Activated CD8-positive, alpha-beta memory T cell treated with anti-CD3 and anti-CD28 coated beads, Interleukin-2, amount 10 ng/mL, durations not matched to agents 7 days and 5 days (primary cell): Measurements from ENCODE around the gene LDLRAD2. TPM values are rescaled to one million over a fixed set of nuclear protein-coding genes. Genes with fewer than 3 reads are reported as not detected.

Source experiments
- ATAC-seq: fragments of 150-1000 bp; cut with Tn5 transposase; one replicate; pipeline ENCODE4 v1.10.0; 2021; ENCODE audit warnings: moderate library complexity
- CTCF ChIA-PET: fragments of 350-600 bp; sonication (Branson Sonifier 250); formaldehyde crosslinking; loops from one replicate; lab custom pipeline; 2021; ENCODE audit warnings: antibody characterized with exemption; lab: Charles Lee
- DNase-seq: peaks from one replicate; pipeline ENCODE4 v3.0.0-alpha.2; 2020
- H3K27ac Mint-ChIP-seq: one replicate; pipeline ENCODE4 v1.8.0; 2021; ENCODE audit warnings: mild to moderate bottlenecking, mixed read lengths
- H3K27me3 Mint-ChIP-seq: one replicate; pipeline ENCODE4 v1.8.0; 2021; ENCODE audit warnings: mixed read lengths
- H3K36me3 Mint-ChIP-seq: one replicate; pipeline ENCODE4 v1.8.0; 2021; ENCODE audit warnings: mild to moderate bottlenecking, mixed read lengths
- H3K4me1 Mint-ChIP-seq: one replicate; pipeline ENCODE4 v1.8.0; 2021; ENCODE audit warnings: mixed read lengths
- H3K4me3 Mint-ChIP-seq: one replicate; pipeline ENCODE4 v1.8.0; 2021; ENCODE audit warnings: mild to moderate bottlenecking, moderate library complexity, mixed read lengths
- H3K9me3 Mint-ChIP-seq: one replicate; pipeline ENCODE4 v1.8.0; 2022; ENCODE audit warnings: low read depth, mixed read lengths
- total RNA-seq, 2 experiments: library from RNA; stranded (reverse); gene quantifications; one replicate each; pipeline ENCODE4 v1.2.3, GENCODE V29; 2021

Gene LDLRAD2
- total RNA-seq, 2 experiments from 2014 or later: not detected

- Mint-ChIP-seq H3K27me3 (no peaks in the 10 kb centered on the region), H3K36me3 (peaks cover 6% of the 10 kb centered on the region), H3K4me3 (no peak overlapping the region), H3K4me1 (peaks cover 20% of the 10 kb centered on the region), H3K27ac (no peak overlapping the region), H3K9me3 (peaks cover 9% of the 10 kb centered on the region)
- ATAC-seq (no peak), DNase-seq (no peak)
- CTCF ChIA-PET: no interaction called here
Observed at GRCh38 chr1:21794656-21795055, 17.4 kb upstream of the LDLRAD2 start.

- CTCF ChIA-PET: no interaction called here
Observed at GRCh38 chr1:21795075-21795474, 17.0 kb upstream of the LDLRAD2 start.

GRCh38 chr1:21799730-21800129, 12.3 kb upstream of the LDLRAD2 start:
- DNase-seq (no peak), ATAC-seq (no peak)
- Mint-ChIP-seq H3K27me3 (peaks cover 3% of the 10 kb centered on the region), H3K4me3 (no peak overlapping the region), H3K4me1 (peaks cover 4% of the 10 kb centered on the region), H3K9me3 (peaks cover 6% of the 10 kb centered on the region), H3K27ac (no peak overlapping the region), H3K36me3 (peaks cover 3% of the 10 kb centered on the region)
- CTCF ChIA-PET: interaction anchor here (0.7 kb wide), 1 partner anchor 296 kb away, joined by 3 read pairs; no protein-coding TSS in a partner anchor

More at GRCh38 chr1:21795075-21795474, 17.0 kb upstream of the LDLRAD2 start:
- no peak overlapping the region for H3K4me3 Mint-ChIP-seq
- peaks cover 16% of the 10 kb centered on the region for H3K4me1 Mint-ChIP-seq
- ATAC-seq (no peak), DNase-seq (no peak)
- no peak overlapping the region for H3K27ac Mint-ChIP-seq
- H3K27me3 Mint-ChIP-seq: no peaks in the 10 kb centered on the region
- peaks cover 9% of the 10 kb centered on the region for H3K9me3 Mint-ChIP-seq
- H3K36me3 Mint-ChIP-seq: peaks cover 6% of the 10 kb centered on the region

- ATAC-seq (no peak), DNase-seq (no peak)
- no peak overlapping the region for H3K4me3 Mint-ChIP-seq
- H3K9me3 Mint-ChIP-seq: no peaks in the 10 kb centered on the region
- CTCF ChIA-PET: no interaction called here
- H3K4me1 Mint-ChIP-seq: peaks cover 4% of the 10 kb centered on the region
- H3K36me3 Mint-ChIP-seq: no peaks in the 10 kb centered on the region
- peaks cover 3% of the 10 kb centered on the region for H3K27me3 Mint-ChIP-seq
- no peak overlapping the region for H3K27ac Mint-ChIP-seq
Observed at GRCh38 chr1:21801100-21801499, 11.0 kb upstream of the LDLRAD2 start.

GRCh38 chr1:21804536-21804935, 7.5 kb upstream of the LDLRAD2 start:
- no peak for ATAC-seq
- no peak overlapping the region for H3K4me3 Mint-ChIP-seq
- H3K27ac Mint-ChIP-seq: no peak overlapping the region
- no peaks in the 10 kb centered on the region for H3K9me3 Mint-ChIP-seq
- CTCF ChIA-PET: no interaction called here
- no peaks in the 10 kb centered on the region for H3K4me1 Mint-ChIP-seq
- DNase-seq: no peak
- peaks cover 5% of the 10 kb centered on the region for H3K27me3 Mint-ChIP-seq
- H3K36me3 Mint-ChIP-seq: no peaks in the 10 kb centered on the region

- H3K4me1 Mint-ChIP-seq: peaks cover 6% of the 10 kb centered on the region
- ATAC-seq (no peak), DNase-seq (no peak)
- CTCF ChIA-PET: interaction anchor here (0.7 kb wide), 1 partner anchor 1736 kb away, joined by 3 read pairs; no protein-coding TSS in a partner anchor
- no peaks in the 10 kb centered on the region for H3K9me3 Mint-ChIP-seq
- peaks cover 26% of the 10 kb centered on the region for H3K27me3 Mint-ChIP-seq
- no peak overlapping the region for H3K4me3 Mint-ChIP-seq
- no peak overlapping the region for H3K27ac Mint-ChIP-seq
- no peaks in the 10 kb centered on the region for H3K36me3 Mint-ChIP-seq
Observed at GRCh38 chr1:21813542-21813941, 1.5 kb downstream of the LDLRAD2 start.

- CTCF ChIA-PET: no interaction called here
- Mint-ChIP-seq H3K27me3 (peaks cover 26% of the 10 kb centered on the region), H3K9me3 (no peaks in the 10 kb centered on the region), H3K4me3 (no peak overlapping the region), H3K36me3 (no peaks in the 10 kb centered on the region), H3K27ac (no peak overlapping the region), H3K4me1 (peaks cover 7% of the 10 kb centered on the region)
- ATAC-seq (peak; percentile 63), DNase-seq (no peak)
Observed at GRCh38 chr1:21814241-21814918, 2.3 kb downstream of the LDLRAD2 start.

GRCh38 chr1:21814981-21815582, 3.0 kb downstream of the LDLRAD2 start:
- Mint-ChIP-seq H3K4me3 (no peak overlapping the region), H3K27ac (no peak overlapping the region), H3K9me3 (no peaks in the 10 kb centered on the region), H3K4me1 (peaks cover 7% of the 10 kb centered on the region), H3K27me3 (peaks cover 26% of the 10 kb centered on the region), H3K36me3 (no peaks in the 10 kb centered on the region)
- CTCF ChIA-PET: no interaction called here
- ATAC-seq: no peak
- DNase-seq: no peak

- Mint-ChIP-seq H3K4me3 (no peak overlapping the region), H3K4me1 (peaks cover 7% of the 10 kb centered on the region)
- CTCF ChIA-PET: no interaction called here
Observed at GRCh38 chr1:21815724-21816321, 3.8 kb downstream of the LDLRAD2 start.

GRCh38 chr1:21816602-21817302, 4.7 kb downstream of the LDLRAD2 start:
- H3K4me1 Mint-ChIP-seq: peaks cover 7% of the 10 kb centered on the region
- DNase-seq: no peak
- H3K4me3 Mint-ChIP-seq: no peak overlapping the region
- no peaks in the 10 kb centered on the region for H3K36me3 Mint-ChIP-seq
- no peak overlapping the region for H3K27ac Mint-ChIP-seq
- peaks cover 20% of the 10 kb centered on the region for H3K27me3 Mint-ChIP-seq
- CTCF ChIA-PET: no interaction called here
- H3K9me3 Mint-ChIP-seq: no peaks in the 10 kb centered on the region
- no peak for ATAC-seq

More at GRCh38 chr1:21815724-21816321, 3.8 kb downstream of the LDLRAD2 start:
- ATAC-seq (no peak), DNase-seq (no peak)
- Mint-ChIP-seq H3K36me3 (no peaks in the 10 kb centered on the region), H3K9me3 (no peaks in the 10 kb centered on the region), H3K27me3 (peaks cover 26% of the 10 kb centered on the region), H3K27ac (no peak overlapping the region)

GRCh38 chr1:21818656-21819055, 6.6 kb downstream of the LDLRAD2 start:
- ATAC-seq (peak; percentile 60), DNase-seq (peak; percentile 44)
- Mint-ChIP-seq H3K36me3 (no peaks in the 10 kb centered on the region), H3K27me3 (peaks cover 11% of the 10 kb centered on the region), H3K4me1 (peaks cover 7% of the 10 kb centered on the region), H3K27ac (no peak overlapping the region), H3K4me3 (no peak overlapping the region), H3K9me3 (no peaks in the 10 kb centered on the region)
- CTCF ChIA-PET: no interaction called here

GRCh38 chr1:21820597-21821232, 8.7 kb downstream of the LDLRAD2 start:
- H3K9me3 Mint-ChIP-seq: no peaks in the 10 kb centered on the region
- no peak overlapping the region for H3K4me3 Mint-ChIP-seq

More at GRCh38 chr1:21820597-21821232, 8.7 kb downstream of the LDLRAD2 start:
- Mint-ChIP-seq H3K36me3 (no peaks in the 10 kb centered on the region), H3K27ac (no peak overlapping the region), H3K27me3 (no peaks in the 10 kb centered on the region), H3K4me1 (peaks cover 4% of the 10 kb centered on the region)
- CTCF ChIA-PET: interaction anchor here (0.8 kb wide), 1 partner anchor 203 kb away, joined by 3 read pairs; no protein-coding TSS in a partner anchor
- DNase-seq (no peak), ATAC-seq (no peak)
